Measurements from ENCODE around the gene OR8A1.

GRCh38 chr11:124618863-124619262 lies 49.1 kb downstream of the OR8A1 start:
- TF ChIP-seq CTCF (conservative IDR thresholded peaks at IDR 0.05; ENCODE audit: low read depth, low read length) (no peak), POLR2A (IDR thresholded peaks at IDR 0.05; ENCODE audit: low read depth, low read length) (no peak), RFX5 (IDR thresholded peaks at IDR 0.05; ENCODE audit: low read depth, low read length) (no peak), BHLHE40 (IDR thresholded peaks at IDR 0.05; ENCODE audit: low read depth, low read length) (no peak), USF2 (IDR thresholded peaks at IDR 0.05; ENCODE audit: low read depth, low read length) (no peak), RAD21 (IDR thresholded peaks at IDR 0.05; ENCODE audit: low read length) (no peak), FOS (IDR thresholded peaks at IDR 0.05; ENCODE audit: low read depth, low read length) (no peak), CEBPB (IDR thresholded peaks at IDR 0.05; ENCODE audit: low read depth, low read length) (no peak), MAFK (IDR thresholded peaks at IDR 0.05; ENCODE audit: low read depth, low read length) (no peak), SMC3 (IDR thresholded peaks at IDR 0.05; ENCODE audit: low read depth, low read length) (no peak), ELK1 (IDR thresholded peaks at IDR 0.05; ENCODE audit: borderline replicate concordance, low read depth, low read length) (no peak), RCOR1 (IDR thresholded peaks at IDR 0.05; ENCODE audit: insufficient replicate concordance, low read length) (no peak), MXI1 (IDR thresholded peaks at IDR 0.05; ENCODE audit: borderline replicate concordance, low read depth, low read length) (no peak), MAZ (IDR thresholded peaks at IDR 0.05; ENCODE audit: borderline replicate concordance, low read depth, low read length) (no peak)
